Liver (tissue), 9 donors: ENCODE measurements around the gene CACNB4. TPM values are rescaled to one million over a fixed set of nuclear protein-coding genes. Genes with fewer than 3 reads are reported as not detected.

Experiments used
- DNase-seq: peaks from one replicate; pipeline ENCODE4 v3.0.0-alpha.2; 2017; ENCODE audit warnings: low spot score
- H3K27ac ChIP-seq, 2 donors: one replicate each; pipeline ENCODE4 v1.7.0; 2013; ENCODE audit warnings: inconsistent platforms in 2 of 2, low read length in 2 of 2, control low read depth in 1 of 2, low read depth in 1 of 2, mild to moderate bottlenecking in 1 of 2
- H3K27me3 ChIP-seq, 4 donors: one replicate each; pipeline versions ENCODE4 v1.6.1 to v1.7.0; 2013; ENCODE audit warnings: low read length in 3 of 4, inconsistent platforms in 1 of 4, mild to moderate bottlenecking in 1 of 4, moderate library complexity in 1 of 4; ENCODE audit not compliant: control insufficient read depth in 4 of 4, insufficient read depth in 4 of 4
- H3K36me3 ChIP-seq, 4 donors: one replicate each; pipeline versions ENCODE4 v1.6.1 to v1.7.0; 2013; ENCODE audit warnings: low read length in 3 of 4, mild to moderate bottlenecking in 3 of 4, low read depth in 1 of 4, moderate library complexity in 1 of 4; ENCODE audit not compliant: control insufficient read depth in 4 of 4, insufficient read depth in 3 of 4
- H3K4me1 ChIP-seq, 4 donors: one replicate each; pipeline versions ENCODE4 v1.6.1 to v1.7.0; 2013; ENCODE audit warnings: low read length in 3 of 4, mild to moderate bottlenecking in 3 of 4, moderate library complexity in 1 of 4; ENCODE audit not compliant: control insufficient read depth in 4 of 4, insufficient read depth in 4 of 4
- H3K4me3 ChIP-seq, 3 donors: one replicate each; pipeline versions ENCODE4 v1.6.1 to v1.7.0; 2013; ENCODE audit warnings: low read length in 3 of 3, control low read depth in 1 of 3, low read depth in 1 of 3, mild to moderate bottlenecking in 1 of 3
- H3K9ac ChIP-seq, 2 donors: one replicate each; pipeline ENCODE4 v1.7.0; 2013; ENCODE audit warnings: low read length in 2 of 2, mild to moderate bottlenecking in 2 of 2, moderate library complexity in 2 of 2, control low read depth in 1 of 2, low read depth in 1 of 2
- H3K9me3 ChIP-seq, 4 donors: one replicate each; pipeline versions ENCODE4 v1.6.1 to v1.7.0; 2013; ENCODE audit warnings: low read length in 3 of 4; ENCODE audit not compliant: control insufficient read depth in 4 of 4
- FOXA1 ChIP-seq: IDR thresholded peaks from 2 replicates; pipeline ENCODE4 v1.6.1; 2016; ENCODE audit warnings: antibody characterized with exemption
- FOXA2 ChIP-seq: IDR thresholded peaks from 2 replicates; pipeline ENCODE4 v1.6.1; 2016; ENCODE audit warnings: antibody characterized with exemption
- GABPA ChIP-seq, 2 donors: IDR thresholded peaks in 1 of 2; conservative IDR thresholded peaks in 1 of 2; 2 replicates each; pipeline ENCODE4 v1.6.1; 2016; ENCODE audit warnings: antibody characterized with exemption in 2 of 2, mild to moderate bottlenecking in 1 of 2, moderate library complexity in 1 of 2
- HNF4A ChIP-seq, 2 donors: conservative IDR thresholded peaks; 2 replicates each; pipeline ENCODE4 v1.6.1; 2016; ENCODE audit warnings: antibody characterized with exemption in 2 of 2, mild to moderate bottlenecking in 2 of 2
- HNF4G ChIP-seq: IDR thresholded peaks from 2 replicates; pipeline ENCODE4 v1.6.1; 2016; ENCODE audit warnings: antibody characterized with exemption
- JUND ChIP-seq, 2 donors: IDR thresholded peaks; 2 replicates each; pipeline ENCODE4 v1.6.1; 2016; ENCODE audit warnings: antibody characterized with exemption in 2 of 2
- MAX ChIP-seq: IDR thresholded peaks from 2 replicates; pipeline ENCODE4 v1.6.1; 2016; ENCODE audit warnings: antibody characterized with exemption
- NR2F2 ChIP-seq: IDR thresholded peaks from 2 replicates; pipeline ENCODE4 v1.6.1; 2016; ENCODE audit warnings: antibody characterized with exemption
- RAD21 ChIP-seq, 2 donors: IDR thresholded peaks; 2 replicates each; pipeline ENCODE4 v1.6.1; 2016; ENCODE audit warnings: antibody characterized with exemption in 2 of 2, mild to moderate bottlenecking in 2 of 2
- RXRA ChIP-seq, 2 donors: IDR thresholded peaks; 2 replicates each; pipeline ENCODE4 v1.6.1; 2017 to 2018; ENCODE audit warnings: antibody characterized with exemption in 2 of 2, mild to moderate bottlenecking in 1 of 2
- SP1 ChIP-seq: IDR thresholded peaks from 2 replicates; pipeline ENCODE4 v1.6.1; 2018; ENCODE audit warnings: antibody characterized with exemption, mild to moderate bottlenecking
- TAF1 ChIP-seq: conservative IDR thresholded peaks from 2 replicates; pipeline ENCODE4 v1.6.1; 2016; ENCODE audit warnings: antibody characterized with exemption, mild to moderate bottlenecking
- YY1 ChIP-seq: IDR thresholded peaks from 2 replicates; pipeline ENCODE4 v1.6.1; 2016; ENCODE audit warnings: antibody characterized with exemption, mild to moderate bottlenecking
- ZBTB33 ChIP-seq: IDR thresholded peaks from 2 replicates; pipeline ENCODE4 v1.6.1; 2016; ENCODE audit warnings: antibody characterized with exemption
- WGBS: extraction: QIAGEN DNeasy Blood & Tissue Kit; methylation state at CpG from one replicate; pipeline ENCODE4 v1.1.7; 2013; 5-methylcytosine and 5-hydroxymethylcytosine counted together
- polyA plus RNA-seq, 2 donors: library from polyadenylated mRNA; stranded (reverse) in 1 of 2; unstranded in 1 of 2; fragments of 200-250 nt in 1 of 2; fragments of >200 nt in 1 of 2; fragmentation: Nextera tagmentation in 1 of 2; extraction: Ambion mirVana in 1 of 2; gene quantifications; one replicate each; pipeline versions ENCODE4 v1.2.1 to v1.2.3, GENCODE V29; 2013 to 2015
- total RNA-seq, 2 donors: library from RNA; depleted of rRNA; stranded (reverse); fragments of >200 nt; gene quantifications; one replicate each; pipeline ENCODE4 v1.2.3, GENCODE V29; 2014
- TF ChIP-seq, protein P1 (sequence below): fragments of 150-350 bp; IDR thresholded peaks from 2 replicates; pipeline ENCODE4 v1.5.1; 2017; ENCODE audit warnings: improper control_type of control experiment, low read depth, low read length; ENCODE audit not compliant: missing input control
- TF ChIP-seq, protein P2 (sequence below): IDR thresholded peaks from 2 replicates; pipeline ENCODE4 v1.6.1; 2016; ENCODE audit warnings: antibody characterized with exemption
- donor health status: healthy.
- donor health status: healthy.
- donor health status: healthy.
- donor health status: healthy.
- donor health status: healthy.

The CACNB4 gene
- total and polyA plus RNA-seq, 4 donors = 0.02 to 0.50 (median 0.21) TPM

DNA sequence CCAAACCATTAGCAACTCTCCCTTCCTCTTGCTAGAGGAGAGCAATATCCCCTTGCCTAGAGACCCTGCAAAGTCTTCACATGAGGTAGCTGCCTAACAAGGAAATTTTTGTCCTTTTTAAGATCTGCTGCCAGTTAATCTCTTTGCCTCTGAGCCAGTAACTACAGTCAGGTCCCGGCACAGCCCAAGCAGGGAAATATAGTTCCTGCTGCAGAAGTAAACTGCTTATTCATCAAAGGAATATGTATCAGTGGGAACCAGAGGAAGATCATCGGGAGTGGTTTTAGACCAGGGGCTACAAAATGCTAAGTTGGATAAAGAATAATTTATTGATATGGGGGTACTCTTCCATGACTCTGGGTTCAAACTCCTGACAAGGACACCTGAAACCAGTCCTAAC lies 30.6 kb downstream of the CACNB4 start:
- no peak overlapping the region for H3K4me3 ChIP-seq
- H3K9ac ChIP-seq = no peak overlapping the region
- no peaks in the 10 kb centered on the region for H3K27me3 ChIP-seq
- WGBS = 89% methylated on average over 2 of the region's 2 CpGs
- no peaks in the 10 kb centered on the region for H3K36me3 ChIP-seq
- no peak for DNase-seq
- no peak for TF ChIP-seq HNF4A (conservative IDR thresholded peaks at IDR 0.05)
- TF ChIP-seq, protein P1, sequence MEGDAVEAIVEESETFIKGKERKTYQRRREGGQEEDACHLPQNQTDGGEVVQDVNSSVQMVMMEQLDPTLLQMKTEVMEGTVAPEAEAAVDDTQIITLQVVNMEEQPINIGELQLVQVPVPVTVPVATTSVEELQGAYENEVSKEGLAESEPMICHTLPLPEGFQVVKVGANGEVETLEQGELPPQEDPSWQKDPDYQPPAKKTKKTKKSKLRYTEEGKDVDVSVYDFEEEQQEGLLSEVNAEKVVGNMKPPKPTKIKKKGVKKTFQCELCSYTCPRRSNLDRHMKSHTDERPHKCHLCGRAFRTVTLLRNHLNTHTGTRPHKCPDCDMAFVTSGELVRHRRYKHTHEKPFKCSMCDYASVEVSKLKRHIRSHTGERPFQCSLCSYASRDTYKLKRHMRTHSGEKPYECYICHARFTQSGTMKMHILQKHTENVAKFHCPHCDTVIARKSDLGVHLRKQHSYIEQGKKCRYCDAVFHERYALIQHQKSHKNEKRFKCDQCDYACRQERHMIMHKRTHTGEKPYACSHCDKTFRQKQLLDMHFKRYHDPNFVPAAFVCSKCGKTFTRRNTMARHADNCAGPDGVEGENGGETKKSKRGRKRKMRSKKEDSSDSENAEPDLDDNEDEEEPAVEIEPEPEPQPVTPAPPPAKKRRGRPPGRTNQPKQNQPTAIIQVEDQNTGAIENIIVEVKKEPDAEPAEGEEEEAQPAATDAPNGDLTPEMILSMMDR = no peak
- TF ChIP-seq, protein P2, sequence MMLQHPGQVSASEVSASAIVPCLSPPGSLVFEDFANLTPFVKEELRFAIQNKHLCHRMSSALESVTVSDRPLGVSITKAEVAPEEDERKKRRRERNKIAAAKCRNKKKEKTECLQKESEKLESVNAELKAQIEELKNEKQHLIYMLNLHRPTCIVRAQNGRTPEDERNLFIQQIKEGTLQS = no peak
- no peak for TF ChIP-seq FOXA1
- TF ChIP-seq JUND (IDR thresholded peaks at IDR 0.05) = no peak
- TF ChIP-seq TAF1 = no peak
- no peak for TF ChIP-seq NR2F2
- no peaks in the 10 kb centered on the region for H3K4me1 ChIP-seq
- H3K9me3 ChIP-seq = no peaks in the 10 kb centered on the region
- H3K27ac ChIP-seq = no peak overlapping the region

- Histone ChIP-seq H3K4me1 (no peaks in the 10 kb centered on the region), H3K4me3 (no peak overlapping the region), H3K9me3 (no peaks in the 10 kb centered on the region), H3K27me3 (no peaks in the 10 kb centered on the region), H3K36me3 (no peaks in the 10 kb centered on the region), H3K9ac (no peak overlapping the region), H3K27ac (no peak overlapping the region)
- no peak for DNase-seq
- WGBS = 96% methylated on average over 1 of the region's 1 CpG
- TF ChIP-seq SP1 (no peak), RXRA (IDR thresholded peaks at IDR 0.05) (no peak), YY1 (no peak)
Observed at GRCh38 chr2:152067823-152068222, 31.0 kb downstream of the CACNB4 start.

DNA sequence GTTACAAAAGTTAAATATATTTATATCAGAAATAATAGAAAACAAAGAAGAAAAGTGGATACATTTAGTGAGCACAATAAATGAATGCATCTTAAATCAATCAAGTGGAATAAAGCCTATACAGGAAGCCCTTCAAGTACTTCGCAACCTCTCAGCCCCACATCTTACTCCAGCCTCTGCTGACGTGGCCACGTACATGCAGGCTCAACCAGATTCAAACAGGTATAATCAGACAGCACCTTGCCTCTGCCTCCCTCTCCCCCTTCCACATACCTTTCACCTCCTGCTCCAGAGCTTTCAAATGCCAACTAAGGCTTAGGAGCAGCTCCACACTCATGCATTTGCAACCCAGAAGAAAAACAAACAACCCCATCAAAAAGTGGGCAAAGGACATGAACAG lies 32.9 kb downstream of the CACNB4 start:
- WGBS = 88% methylated on average over 3 of the region's 3 CpGs
- Histone ChIP-seq H3K4me3 (no peak overlapping the region), H3K36me3 (no peaks in the 10 kb centered on the region), H3K9ac (no peak overlapping the region), H3K27me3 (no peaks in the 10 kb centered on the region), H3K27ac (no peak overlapping the region), H3K4me1 (no peaks in the 10 kb centered on the region), H3K9me3 (no peaks in the 10 kb centered on the region)
- TF ChIP-seq TAF1 (no peak), YY1 (no peak), SP1 (no peak), RXRA (IDR thresholded peaks at IDR 0.05) (no peak), RAD21 (IDR thresholded peaks at IDR 0.05) (no peak), JUND (IDR thresholded peaks at IDR 0.05) (no peak), NR2F2 (no peak), HNF4G (no peak), ZBTB33 (no peak), GABPA (IDR thresholded peaks at IDR 0.05 in 1 of 2, conservative IDR thresholded peaks at IDR 0.05 in 1 of 2) (no peak), MAX (no peak), HNF4A (conservative IDR thresholded peaks at IDR 0.05) (no peak), FOXA2 (no peak)
- TF ChIP-seq, protein P1 = no peak
- DNase-seq = no peak
